HFFc6 (cell line): ENCODE measurements around the gene GOLGA5. TPM values are rescaled to one million over a fixed set of nuclear protein-coding genes. Genes with fewer than 3 reads are reported as not detected.

ENCODE experiments used
- DNase-seq: peaks from one replicate; pipeline ENCODE4 v3.0.0-alpha.2; 2018
- H3K27ac Mint-ChIP-seq: 2 replicates; pipeline ENCODE4 v1.8.0; 2020; ENCODE audit warnings: mild to moderate bottlenecking, mixed read lengths
- H3K27me3 Mint-ChIP-seq: 2 replicates; pipeline ENCODE4 v1.8.0; 2021; ENCODE audit warnings: mild to moderate bottlenecking, moderate library complexity, mixed read lengths; ENCODE audit not compliant: insufficient read depth
- H3K36me3 Mint-ChIP-seq: 2 replicates; pipeline ENCODE4 v1.8.0; 2021; ENCODE audit warnings: low read depth, mixed read lengths
- H3K4me1 Mint-ChIP-seq: 2 replicates; pipeline ENCODE4 v1.8.0; 2020; ENCODE audit warnings: low read depth, mixed read lengths
- H3K4me3 Mint-ChIP-seq: 2 replicates; pipeline ENCODE4 v1.8.0; 2020; ENCODE audit warnings: mild to moderate bottlenecking, moderate library complexity, mixed read lengths
- H3K9me3 Mint-ChIP-seq: 2 replicates; pipeline ENCODE4 v1.8.0; 2020; ENCODE audit warnings: mild to moderate bottlenecking, mixed read lengths
- CTCF ChIP-seq: fragments of 200-600 bp; sonication (generic); IDR thresholded peaks from 2 replicates; pipeline ENCODE4 v1.5.0; 2021; ENCODE audit warnings: antibody characterized with exemption, mild to moderate bottlenecking
- total RNA-seq, 6 experiments: library from RNA; stranded (reverse); fragmentation: NEBNext Ultra II Directional; extraction: Animal tissue kit (Norgen Biotek cat#: 25700); gene quantifications; 2 replicates in 1 of 6; 3 replicates in 5 of 6; pipeline ENCODE4 v1.2.3, GENCODE V29; 2021

The GOLGA5 gene
- total RNA-seq, 6 experiments from 2014 or later, result 41.1 to 50.7 (median 48.3) TPM

GRCh38 chr14:92865674-92866073 lies 71.6 kb downstream of the GOLGA5 start:
- Mint-ChIP-seq H3K27ac (no peak overlapping the region), H3K4me3 (no peak overlapping the region), H3K4me1 (no peaks in the 10 kb centered on the region), H3K36me3 (no peaks in the 10 kb centered on the region; the same call in none of the 2 replicates), H3K27me3 (peaks cover 16% of the 10 kb centered on the region), H3K9me3 (peaks cover 16% of the 10 kb centered on the region)
- DNase-seq, result no peak
- no peak for TF ChIP-seq CTCF

GRCh38 chr14:92866181-92866752 lies 72.2 kb downstream of the GOLGA5 start:
- no peak for DNase-seq
- H3K36me3 Mint-ChIP-seq, result no peaks in the 10 kb centered on the region; the same call in none of the 2 replicates
- H3K9me3 Mint-ChIP-seq, result peaks cover 16% of the 10 kb centered on the region
- TF ChIP-seq CTCF, result no peak
- no peaks in the 10 kb centered on the region for H3K4me1 Mint-ChIP-seq
- H3K4me3 Mint-ChIP-seq, result no peak overlapping the region
- peaks cover 10% of the 10 kb centered on the region for H3K27me3 Mint-ChIP-seq
- H3K27ac Mint-ChIP-seq, result no peak overlapping the region

GRCh38 chr14:92866901-92867865 lies 73.1 kb downstream of the GOLGA5 start:
- Mint-ChIP-seq H3K9me3 (peaks cover 16% of the 10 kb centered on the region), H3K27me3 (peaks cover 8% of the 10 kb centered on the region), H3K4me3 (no peak overlapping the region), H3K4me1 (no peaks in the 10 kb centered on the region), H3K27ac (no peak overlapping the region), H3K36me3 (no peaks in the 10 kb centered on the region; the same call in none of the 2 replicates)
- TF ChIP-seq CTCF, result no peak
- no peak for DNase-seq

GRCh38 chr14:92874962-92875661 lies 81.0 kb downstream of the GOLGA5 start:
- no peak overlapping the region for H3K4me3 Mint-ChIP-seq
- no peak for TF ChIP-seq CTCF
- DNase-seq, result no peak
- H3K9me3 Mint-ChIP-seq, result no peaks in the 10 kb centered on the region
- no peaks in the 10 kb centered on the region for H3K4me1 Mint-ChIP-seq
- H3K36me3 Mint-ChIP-seq, result no peaks in the 10 kb centered on the region
- H3K27me3 Mint-ChIP-seq, result peaks cover 27% of the 10 kb centered on the region
- no peak overlapping the region for H3K27ac Mint-ChIP-seq

GRCh38 chr14:92877757-92878431 lies 83.8 kb downstream of the GOLGA5 start:
- no peaks in the 10 kb centered on the region for H3K36me3 Mint-ChIP-seq
- H3K4me3 Mint-ChIP-seq, result no peak overlapping the region
- TF ChIP-seq CTCF, result no peak
- no peaks in the 10 kb centered on the region for H3K9me3 Mint-ChIP-seq
- no peak for DNase-seq
- no peak overlapping the region for H3K27ac Mint-ChIP-seq
- H3K4me1 Mint-ChIP-seq, result no peaks in the 10 kb centered on the region
- H3K27me3 Mint-ChIP-seq, result peaks cover 35% of the 10 kb centered on the region
